Activated T-cell treated with anti-CD3 and anti-CD28 coated beads for 48 hours (primary cell): ENCODE measurements around the gene SLIT1.
A peak's percentile ranks its signal among the peaks of the same experiment; 100 is the strongest.

ENCODE experiments used
- DNase-seq: peaks from one replicate; pipeline ENCODE4 v3.0.0-alpha.2; 2020; ENCODE audit warnings: low read depth

Gene SLIT1

DNA sequence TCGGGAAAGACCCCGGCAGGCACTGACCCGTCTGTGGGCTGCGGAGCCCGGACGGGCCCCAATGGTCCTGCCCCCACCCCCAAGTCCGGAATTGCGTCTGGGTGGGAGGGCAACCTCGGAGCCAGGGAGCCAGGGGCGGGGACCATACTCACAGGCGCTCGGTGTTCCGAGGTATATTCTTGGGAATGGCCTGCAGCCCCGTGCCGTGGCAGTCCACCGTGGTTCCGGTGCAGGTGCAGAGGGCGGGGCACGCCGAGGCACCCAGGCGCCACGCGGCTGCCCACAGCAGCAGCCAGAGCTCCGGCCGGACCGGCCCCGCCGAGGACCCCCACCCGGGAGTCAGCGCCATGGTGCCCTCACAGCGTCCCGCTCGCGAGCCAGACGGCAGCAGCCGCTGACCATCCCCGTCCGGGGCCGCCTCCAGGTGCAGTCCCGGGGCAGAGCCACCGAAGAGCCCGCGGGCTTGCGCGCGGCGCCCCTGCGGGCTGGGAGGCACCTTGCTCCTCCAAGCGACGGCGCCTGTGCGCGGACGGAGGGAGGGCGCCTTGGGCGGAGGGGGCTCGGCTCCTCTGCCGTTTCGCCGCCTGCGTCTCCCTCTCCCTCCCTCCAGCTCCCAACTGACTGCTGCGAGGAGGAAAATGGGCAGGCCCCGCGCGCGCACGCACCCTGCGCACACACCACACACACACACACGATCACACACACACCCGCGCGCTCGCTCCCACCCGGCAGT lies at the start of gene SLIT1:
TSS of gene SLIT1 (minus strand) at position 634 of the 733 bp plus-strand sequence. CDS start at position 349, 285 bp downstream.
- DNase-seq: no peak

DNA sequence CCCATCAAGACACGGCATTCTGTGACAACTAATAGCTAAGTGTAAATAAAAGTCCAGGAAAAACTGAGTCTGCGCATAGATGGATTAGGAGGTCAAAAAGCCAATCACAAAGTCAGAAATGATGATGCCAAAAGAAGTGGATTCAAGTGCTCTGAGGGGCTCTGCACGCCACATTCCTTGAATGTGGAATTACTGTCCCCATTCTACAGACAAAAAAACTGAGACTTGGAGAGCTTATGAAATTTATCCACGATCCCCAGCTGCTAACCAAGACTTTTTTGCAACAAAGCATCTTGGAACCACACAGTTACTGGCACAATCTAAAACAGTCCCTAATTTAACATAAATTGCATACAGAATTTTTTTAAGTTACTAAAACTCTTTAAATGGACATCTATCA lies 49.6 kb upstream of the SLIT1 start:
- DNase-seq: no peak

DNA sequence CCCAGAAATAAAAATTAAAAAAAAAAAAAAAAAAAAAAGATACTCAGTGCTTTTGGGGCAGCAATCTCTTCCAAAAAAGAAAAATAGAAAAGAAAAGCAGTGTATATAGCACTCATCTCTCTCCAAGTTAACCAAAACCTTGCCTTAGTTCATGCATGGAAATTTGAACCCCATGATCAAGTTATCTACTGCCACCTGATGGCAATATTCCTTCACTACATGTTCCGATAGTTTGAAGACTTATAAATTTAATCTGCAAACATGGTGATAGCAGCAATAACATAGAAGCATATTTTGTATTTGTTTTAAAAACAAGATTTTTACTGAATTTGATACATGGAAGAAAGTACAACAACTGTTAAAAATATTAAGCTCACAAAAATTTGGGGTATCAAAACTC lies 48.6 kb upstream of the SLIT1 start:
- no peak for DNase-seq

DNA sequence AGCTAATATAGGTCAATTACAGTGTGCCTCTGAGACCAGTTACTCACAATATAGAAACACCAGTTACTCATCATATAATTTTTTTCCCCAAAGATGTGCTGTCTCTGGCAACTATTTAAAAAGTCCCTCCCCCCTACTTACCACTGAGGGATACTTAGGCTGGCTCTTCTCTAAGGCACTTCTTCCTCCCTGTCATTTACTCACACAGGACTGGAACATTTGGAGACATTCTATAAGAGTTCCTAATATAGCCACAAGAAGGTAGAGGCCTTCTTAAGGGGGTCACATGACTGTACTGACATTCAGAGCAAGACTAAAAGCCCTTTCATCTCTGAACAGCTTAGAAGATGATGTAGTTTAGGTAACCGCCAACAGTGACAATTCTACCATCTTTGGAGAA lies 44.4 kb upstream of the SLIT1 start:
- DNase-seq: no peak

DNA sequence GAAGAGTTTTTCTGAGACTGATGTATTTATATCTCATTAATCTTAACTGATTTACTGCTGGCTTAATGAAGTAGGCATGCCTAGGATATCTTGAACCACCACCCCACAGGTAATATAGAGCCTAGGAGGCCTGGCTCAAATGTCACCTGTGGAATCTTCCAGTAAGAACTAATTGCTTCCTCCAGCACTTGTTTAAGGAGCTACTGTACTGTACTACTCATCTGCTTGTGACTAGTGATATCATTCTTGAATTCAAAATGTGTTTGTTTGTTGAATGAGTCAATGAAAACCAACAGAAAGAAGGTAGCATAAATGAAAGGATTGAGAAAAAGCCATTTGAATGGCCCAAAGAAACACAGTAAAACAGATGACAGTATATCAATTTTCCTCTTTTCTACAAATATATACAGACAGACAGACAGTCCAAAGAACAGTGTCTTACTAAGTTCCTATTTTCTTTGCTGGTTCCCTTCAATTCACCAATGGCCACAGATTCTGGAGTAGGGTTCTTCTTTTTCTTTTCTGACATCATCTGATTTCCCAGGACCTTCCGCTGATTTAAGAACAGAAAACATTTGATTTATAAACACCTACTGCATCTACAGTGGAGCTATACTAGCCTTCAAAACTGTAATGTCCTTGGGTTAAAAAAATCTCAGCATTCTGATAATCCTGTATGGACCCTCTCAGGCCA lies 43.7 kb upstream of the SLIT1 start:
- no peak for DNase-seq

DNA sequence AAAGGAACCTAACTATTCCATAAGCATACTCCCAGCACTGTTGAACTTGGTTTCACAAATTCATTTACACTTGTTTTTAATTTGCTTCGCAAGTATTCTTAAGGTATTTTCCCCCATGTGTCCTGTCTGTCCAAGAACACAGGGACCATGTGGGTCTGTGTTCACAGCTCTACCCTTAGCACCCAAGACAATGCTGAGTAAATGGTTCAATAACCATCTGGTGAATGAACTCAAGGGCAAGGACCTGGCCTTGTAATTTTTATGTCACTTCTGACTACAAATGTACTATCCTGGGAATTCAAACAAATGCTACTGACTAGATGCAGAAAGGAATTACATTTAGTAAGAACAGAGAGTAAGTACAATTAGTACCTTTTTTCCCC lies 43.0 kb upstream of the SLIT1 start:
- no peak for DNase-seq

DNA sequence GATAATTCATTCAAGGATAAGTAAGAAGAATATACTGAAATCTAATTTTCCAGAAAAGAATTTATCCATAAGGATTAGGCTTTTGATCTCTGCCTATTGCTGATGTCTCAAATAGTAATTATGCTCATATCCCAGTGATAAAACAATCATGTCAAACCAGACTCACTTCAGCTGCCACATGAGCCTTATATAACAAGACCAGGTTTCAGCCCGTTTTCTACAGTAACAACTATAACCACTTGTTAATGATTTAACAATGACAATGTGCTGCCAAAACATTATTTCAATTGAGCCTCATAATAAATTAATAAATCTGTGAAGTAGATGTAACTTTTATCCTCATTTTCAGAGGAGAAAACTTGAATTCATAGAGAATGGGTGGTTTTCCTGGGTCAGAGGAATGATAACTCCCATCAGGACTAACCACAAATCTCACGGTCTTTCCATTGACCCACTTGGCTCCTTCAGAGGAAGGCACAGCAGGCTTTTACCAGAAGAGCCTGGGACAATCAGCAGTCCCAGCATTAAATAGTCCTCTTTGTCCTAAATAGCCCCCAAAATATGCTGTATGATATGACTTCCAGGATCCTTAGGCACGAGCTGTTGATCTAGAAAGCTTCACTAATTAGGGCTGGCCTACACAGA lies 42.5 kb upstream of the SLIT1 start:
- no peak for DNase-seq

DNA sequence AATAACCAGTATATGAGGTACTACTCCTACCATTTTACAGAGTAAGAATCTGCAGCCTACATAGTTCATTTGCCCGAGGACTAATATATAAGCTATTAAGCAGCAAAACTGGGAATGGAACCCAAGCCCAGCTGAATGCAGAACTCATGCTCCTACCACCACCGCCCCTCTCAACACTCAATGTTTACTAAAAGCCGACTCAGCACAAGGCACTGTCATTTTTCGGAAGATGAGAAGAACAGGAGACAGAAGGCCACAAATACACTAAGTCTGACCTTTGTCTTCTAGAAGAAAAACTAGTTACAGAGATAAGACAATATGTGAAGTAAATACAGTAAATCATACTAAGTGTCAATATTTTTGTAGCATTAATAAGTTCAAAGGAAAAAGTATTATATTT lies 40.6 kb upstream of the SLIT1 start:
- DNase-seq: no peak

DNA sequence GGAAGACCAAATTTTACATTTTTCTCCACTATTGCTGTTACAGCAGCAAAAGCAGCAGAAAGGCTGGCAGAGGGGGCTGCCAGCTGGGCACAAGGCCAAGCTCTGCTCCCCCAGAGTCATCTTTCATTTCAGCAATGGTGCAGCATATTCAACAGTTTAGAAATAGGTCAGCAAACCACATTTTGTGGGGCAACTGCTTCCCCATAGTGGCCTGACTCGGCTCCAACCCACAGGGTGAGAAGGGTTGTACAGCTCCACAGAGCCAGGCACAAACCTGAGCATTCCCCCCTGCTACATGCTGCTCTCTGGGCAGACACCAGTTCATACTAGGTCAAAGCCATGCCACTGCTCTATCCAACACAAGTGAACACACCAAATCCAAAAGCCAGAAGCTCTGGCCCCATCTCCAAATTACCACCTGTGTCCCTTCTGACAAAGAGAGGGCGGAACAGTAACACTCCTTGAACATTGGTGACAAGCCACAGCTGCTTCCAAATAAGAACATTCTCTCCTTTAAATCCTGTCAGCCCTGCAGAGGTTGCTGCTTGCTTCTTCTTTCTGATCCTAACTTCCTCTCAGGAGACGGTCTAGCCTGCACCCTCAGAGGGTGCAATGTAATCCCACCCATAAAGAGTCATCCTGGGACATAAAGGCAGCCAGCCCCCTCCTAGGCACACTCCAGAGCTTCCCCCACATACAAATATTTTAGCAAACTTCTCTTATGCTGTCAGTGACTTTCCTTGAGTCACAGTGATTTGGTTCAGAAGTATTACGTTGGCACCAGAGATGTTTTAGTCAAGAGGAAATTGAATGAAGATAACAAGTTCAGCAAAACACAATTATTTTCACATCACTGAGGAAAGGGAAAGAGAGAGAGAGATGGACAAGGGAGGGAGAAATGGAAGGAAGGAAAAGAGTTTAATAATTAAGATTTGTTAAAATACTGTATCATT lies 39.0 kb upstream of the SLIT1 start:
- no peak for DNase-seq

DNA sequence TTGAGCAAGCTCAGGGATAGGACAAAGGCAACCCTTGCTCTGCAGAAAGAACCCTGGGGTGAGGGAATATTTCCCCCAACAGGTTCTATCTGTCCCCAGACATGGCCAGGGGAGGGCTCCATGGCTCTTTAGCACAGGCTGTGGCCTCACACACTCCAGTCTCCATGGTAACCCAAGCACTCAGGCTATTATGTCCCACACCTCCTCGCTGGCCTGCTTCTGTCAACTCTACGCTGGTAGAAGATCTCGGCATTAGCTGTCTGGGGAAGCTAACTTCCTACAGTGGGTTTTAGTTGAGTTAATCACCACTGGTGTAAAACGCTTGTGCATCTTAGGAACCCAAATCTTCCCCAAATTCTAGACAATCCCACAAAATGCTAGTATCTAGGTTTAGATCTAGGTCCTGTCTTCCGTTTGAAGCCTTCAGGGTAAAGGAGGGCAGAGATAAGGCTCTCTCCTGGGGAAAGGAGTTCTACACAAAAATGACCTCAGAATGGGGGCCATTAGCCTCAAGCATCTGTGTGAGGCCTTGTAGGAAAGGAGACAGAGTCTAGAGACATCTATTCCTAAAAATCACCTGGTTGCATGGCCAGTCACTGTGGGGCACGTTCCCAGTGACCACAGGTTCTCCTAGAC lies 36.7 kb upstream of the SLIT1 start:
- no peak for DNase-seq

DNA sequence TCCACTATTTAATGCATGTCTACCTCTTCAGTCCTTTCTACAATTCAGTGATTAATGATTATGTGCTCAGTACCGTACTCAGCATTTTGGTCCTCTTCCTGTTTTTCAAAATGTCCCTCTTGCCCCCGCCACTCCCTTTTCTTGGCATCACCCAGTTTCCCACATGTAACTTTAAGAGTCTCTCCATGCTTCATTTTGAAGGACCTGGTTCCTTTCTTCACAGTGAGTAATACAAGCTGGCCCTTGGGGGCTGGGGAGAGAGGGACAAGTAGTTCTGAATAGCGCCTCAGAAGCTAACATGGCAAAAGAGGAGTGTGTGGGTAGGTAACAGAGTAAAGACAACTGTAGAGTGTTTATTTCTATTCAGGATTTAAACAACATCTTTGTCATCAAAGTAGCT lies 34.6 kb upstream of the SLIT1 start:
- no peak for DNase-seq

DNA sequence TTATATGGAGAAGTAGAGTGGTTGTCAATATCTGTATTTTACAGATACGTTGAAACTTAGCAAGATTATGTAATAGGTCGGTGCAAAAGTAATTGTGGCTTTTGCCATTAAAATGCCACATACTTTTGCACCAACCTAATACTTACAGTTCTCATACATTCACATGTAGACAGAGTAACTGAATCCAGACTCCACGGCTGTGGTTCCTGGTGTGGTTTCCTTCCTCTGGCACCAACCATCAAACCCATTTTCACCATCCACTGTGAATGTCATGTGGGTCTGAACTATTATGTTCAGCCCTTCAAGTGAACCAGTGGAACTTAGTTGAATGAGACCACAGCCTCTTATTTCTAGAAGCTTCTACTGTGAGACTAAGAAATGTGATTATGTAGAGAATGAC lies 31.5 kb upstream of the SLIT1 start:
- DNase-seq: no peak

DNA sequence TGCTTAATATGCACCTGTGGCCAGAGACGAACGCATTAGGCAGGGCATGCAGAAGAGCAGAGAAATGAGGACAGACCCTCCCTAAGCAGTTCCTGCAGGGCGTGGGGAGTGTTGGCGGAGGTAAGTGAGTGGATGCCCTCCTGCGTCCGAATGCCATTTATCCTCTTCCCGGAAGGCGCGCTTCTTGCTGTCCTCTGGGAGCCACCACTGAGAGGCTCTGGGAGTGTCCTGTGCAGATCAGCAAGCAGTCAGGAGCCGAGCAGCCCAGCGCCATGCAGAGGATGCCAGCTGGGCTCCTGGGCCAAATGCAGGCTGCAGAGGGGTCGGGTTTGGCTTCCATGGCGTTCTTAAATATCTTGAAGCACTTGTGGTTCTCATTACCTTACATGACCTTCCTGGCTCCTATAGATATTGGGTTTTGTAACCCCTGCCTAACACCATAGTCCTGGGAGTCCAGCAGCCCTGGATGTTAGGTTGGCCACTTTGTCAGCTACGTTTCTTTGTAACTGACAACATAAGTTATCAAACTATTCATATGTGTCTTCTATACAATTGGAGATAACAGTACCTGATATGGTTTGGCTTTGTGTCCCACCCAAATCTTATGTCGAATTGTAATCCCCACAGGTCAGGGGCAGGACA lies 30.0 kb upstream of the SLIT1 start:
- DNase-seq: no peak

DNA sequence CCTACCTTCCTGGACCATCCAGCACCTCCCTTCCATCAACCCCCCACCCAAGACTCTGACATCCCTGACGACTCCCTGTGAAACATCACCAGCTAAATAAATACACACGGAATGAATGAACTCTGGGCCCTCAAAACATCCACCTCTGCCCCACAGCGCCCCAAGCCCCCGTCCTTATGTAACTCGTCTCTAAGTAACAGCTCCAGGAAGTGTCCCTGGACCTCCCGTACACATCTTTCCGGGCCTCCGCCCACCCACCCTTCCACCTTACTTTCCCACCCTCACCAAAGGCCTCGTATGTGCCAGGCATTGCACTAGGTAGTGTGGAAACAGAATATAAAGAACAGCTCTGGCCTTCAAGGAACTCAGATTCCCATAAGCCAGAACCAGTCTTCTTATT lies 27.7 kb upstream of the SLIT1 start:
- no peak for DNase-seq

DNA sequence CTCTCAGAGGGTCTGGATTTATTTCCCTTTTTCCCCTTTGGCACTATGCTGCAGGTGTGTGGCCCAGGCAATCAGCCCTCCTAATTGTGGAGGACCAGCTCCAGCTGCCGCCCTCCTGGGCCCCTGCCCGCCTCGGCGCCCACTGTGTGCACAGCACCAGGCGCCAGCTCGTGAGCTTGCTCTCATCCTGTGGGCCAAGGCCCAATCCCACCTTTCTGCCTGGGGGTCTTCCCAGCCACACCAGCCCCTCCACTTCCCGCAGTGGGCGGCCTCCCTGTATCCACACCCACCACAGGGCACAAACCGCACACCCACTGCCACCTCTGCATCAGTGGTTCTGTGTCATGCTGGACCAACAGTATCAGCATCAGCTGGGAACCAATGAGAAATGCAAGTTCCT lies 25.5 kb upstream of the SLIT1 start:
- DNase-seq: no peak

DNA sequence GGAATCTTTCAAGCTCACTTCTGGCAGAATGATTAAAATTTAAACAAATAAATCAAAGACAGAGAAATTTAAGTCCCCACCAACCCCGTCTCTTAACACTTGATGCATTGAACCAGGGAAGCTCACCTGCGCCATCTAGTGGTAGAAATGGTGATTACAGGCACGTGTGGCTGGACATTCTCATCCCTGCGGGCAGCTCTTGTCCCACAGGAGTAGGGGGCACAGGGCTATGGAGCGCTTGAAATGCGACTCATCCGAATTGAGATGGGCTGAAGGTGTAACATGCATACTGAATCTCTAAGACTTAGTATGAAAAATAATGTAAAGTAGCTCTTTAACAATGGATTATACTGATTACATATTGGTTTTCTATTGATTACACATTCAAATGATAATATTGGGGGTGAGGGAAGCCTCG lies 24.8 kb upstream of the SLIT1 start:
- DNase-seq: peak; percentile 51

DNA sequence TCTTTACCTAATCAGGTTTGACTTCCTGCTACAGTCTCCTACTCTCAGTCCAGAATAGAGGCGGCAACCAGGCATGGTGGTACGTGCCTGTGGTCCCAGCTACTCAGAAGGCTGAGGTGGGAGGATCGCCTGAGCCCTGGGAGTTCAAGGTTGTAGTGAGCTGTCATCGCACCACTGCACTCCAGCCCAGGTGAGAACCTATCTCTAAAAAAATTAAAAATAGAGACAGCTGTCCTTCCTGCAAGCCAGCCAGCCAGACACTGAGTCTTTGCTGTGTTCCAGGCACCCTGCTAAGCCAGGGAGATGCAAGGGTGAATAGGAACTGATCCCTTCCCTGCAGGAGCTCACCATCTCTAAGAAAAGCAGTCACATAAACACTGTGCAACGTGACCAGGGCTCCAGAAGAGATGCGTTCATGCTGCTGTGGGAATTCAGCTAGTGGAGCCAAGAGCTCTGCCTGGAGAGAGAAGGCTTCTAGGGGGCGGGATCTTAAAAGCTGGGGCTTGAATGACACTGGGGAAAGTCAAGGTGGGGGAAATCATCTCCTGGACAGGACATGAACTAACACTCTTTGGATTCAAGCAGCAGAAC lies 22.1 kb upstream of the SLIT1 start:
- DNase-seq: no peak

DNA sequence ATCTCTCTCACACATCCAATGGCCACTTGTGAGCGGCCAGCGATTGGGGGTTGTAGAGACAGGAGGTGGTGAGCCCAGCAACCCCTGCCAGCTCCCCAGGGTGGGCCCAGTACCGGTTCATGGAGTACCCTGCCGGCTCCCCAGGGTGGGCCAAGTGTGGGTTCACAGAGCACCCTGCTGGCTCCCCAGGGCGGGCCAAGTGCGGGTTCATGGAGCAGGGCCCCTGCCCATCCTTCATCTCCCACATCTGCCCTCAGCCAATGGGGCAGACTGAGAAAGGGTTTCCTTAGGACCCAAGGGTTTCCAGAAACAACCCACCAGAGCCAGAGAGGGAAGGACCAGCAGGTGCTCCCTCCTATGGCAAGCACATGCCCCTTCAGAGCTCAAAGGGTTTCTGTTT lies 21.4 kb upstream of the SLIT1 start:
- DNase-seq: no peak

DNA sequence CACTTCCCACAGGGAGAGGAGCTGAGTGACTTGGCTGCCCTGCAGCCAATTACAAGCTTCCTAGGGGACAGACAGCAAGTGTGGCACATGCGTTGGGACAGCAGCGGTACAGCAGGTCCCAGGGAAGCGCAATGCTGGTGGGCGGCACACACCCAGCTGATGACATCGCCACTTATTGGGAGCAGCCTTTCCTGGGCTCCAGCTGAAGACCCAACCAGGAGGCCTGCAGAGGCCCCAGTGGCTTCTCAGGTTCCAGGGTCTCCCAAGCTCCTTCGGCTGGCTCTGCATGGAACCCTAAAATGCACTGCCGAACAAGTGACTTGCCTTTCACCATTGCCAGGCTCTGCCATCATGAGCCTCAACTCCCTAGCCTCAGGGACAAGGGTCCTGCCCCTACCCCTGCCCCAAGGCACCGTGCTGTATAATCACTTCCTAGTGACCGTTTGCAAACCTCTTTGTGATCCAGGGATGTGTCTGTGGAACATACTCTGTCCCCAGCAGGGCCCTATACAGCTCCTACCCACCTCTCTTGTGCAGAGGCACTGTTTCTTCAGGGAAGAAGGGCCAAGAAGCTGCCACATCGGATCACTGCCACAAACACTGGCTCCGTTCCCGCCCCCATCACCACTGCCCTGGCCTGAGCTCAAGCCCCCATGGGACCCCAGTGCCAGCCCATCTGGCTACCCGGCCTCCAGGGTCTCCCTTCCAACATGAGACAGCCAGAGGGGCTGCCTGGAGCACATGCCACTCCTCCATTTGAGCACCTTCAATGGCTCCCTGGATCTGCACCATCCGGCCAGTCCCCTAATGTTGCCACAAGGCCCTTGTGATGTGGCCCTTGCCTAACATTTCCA lies 19.3 kb upstream of the SLIT1 start:
- DNase-seq: no peak

DNA sequence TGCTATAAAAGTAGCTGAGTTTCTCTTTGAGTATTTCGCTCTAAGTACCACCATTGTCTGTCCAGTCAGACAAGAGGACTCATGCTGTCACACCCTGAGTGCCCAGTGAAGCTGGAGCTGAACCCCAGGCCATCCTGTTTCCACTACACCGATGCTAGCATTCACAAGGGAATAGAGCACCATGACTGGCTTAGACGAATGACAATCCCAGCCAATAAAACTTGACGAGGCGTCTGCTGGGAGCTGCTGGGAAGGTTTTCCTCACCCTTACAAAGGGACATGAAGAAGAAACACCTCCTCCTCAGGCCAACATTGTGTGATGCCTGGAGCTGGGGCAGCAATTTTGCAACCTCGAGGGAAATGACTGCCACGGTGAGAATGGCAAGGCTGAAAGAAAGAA lies 17.5 kb upstream of the SLIT1 start:
- no peak for DNase-seq
